Esophagus muscularis mucosa (tissue), 4 donors: ENCODE results near the gene ASB15. TPM values are rescaled to one million over a fixed set of nuclear protein-coding genes. Genes with fewer than 3 reads are reported as not detected.

Experiments
- DNase-seq: peaks from one replicate; pipeline ENCODE4 v3.0.0-alpha.2; 2017; ENCODE audit errors: extremely low spot score
- H3K27ac ChIP-seq, 4 donors: fragments of 200-600 bp; sonication (generic); replicated peaks in 1 of 4; 1 replicate in 3 of 4; 2 replicates in 1 of 4; pipeline ENCODE4 v1.5.1; 2016 to 2019; ENCODE audit warnings: mild to moderate bottlenecking in 1 of 4
- H3K27me3 ChIP-seq, 4 donors: fragments of 200-600 bp; sonication (generic); one replicate each; pipeline versions ENCODE4 v1.5.1 to v1.6.0; 2016 to 2019
- H3K36me3 ChIP-seq, 4 donors: fragments of 200-600 bp; sonication (generic); one replicate each; pipeline ENCODE4 v1.5.1; 2016 to 2019
- H3K4me1 ChIP-seq, 4 donors: fragments of 200-600 bp; sonication (generic); one replicate each; pipeline ENCODE4 v1.5.1; 2016 to 2019
- H3K4me3 ChIP-seq, 4 donors: fragments of 200-600 bp; sonication (generic); 1 replicate in 2 of 4; 2 replicates in 2 of 4; pipeline ENCODE4 v1.5.1; 2016 to 2019; ENCODE audit warnings: mild to moderate bottlenecking in 4 of 4, moderate library complexity in 1 of 4
- H3K9me3 ChIP-seq, 4 donors: fragments of 200-600 bp; sonication (generic); 1 replicate in 3 of 4; 2 replicates in 1 of 4; pipeline ENCODE4 v1.5.1; 2016 to 2019
- EP300 ChIP-seq: sonication (generic); formaldehyde crosslinking; IDR thresholded peaks from one replicate; pipeline ENCODE4 v1.6.1; 2017; ENCODE audit warnings: antibody characterized with exemption
- POLR2A ChIP-seq: fragments of 450-650 bp; IDR thresholded peaks from one replicate; pipeline ENCODE4 v1.6.1; 2017; ENCODE audit warnings: antibody characterized with exemption, moderate library complexity, mild to moderate bottlenecking, low read depth
- POLR2AphosphoS5 ChIP-seq, 2 donors: sonication (generic); formaldehyde crosslinking; IDR thresholded peaks; one replicate each; pipeline ENCODE4 v1.6.1; 2017; ENCODE audit warnings: antibody characterized with exemption in 2 of 2
- WGBS: methylation state at CpG from one replicate; pipeline ENCODE4 v1.1.5; 2018; 5-methylcytosine and 5-hydroxymethylcytosine counted together
- intact Hi-C: fragments of 100-400 bp; cut with DNase I; formaldehyde crosslinking; loops from one replicate; pipeline ENCODE4 v1.15.1; 2023
- total RNA-seq, 4 donors: library from RNA; depleted of rRNA; stranded (reverse); fragments of >200 nt; gene quantifications; one replicate each; pipeline versions ENCODE4 v1.1.0 to v1.2.1, GENCODE V29; 2016
- TF ChIP-seq, protein P1 (sequence below), 3 experiments: fragments of 200-600 bp in 2 of 3; fragments of 450-650 bp in 1 of 3; sonication (generic) in 2 of 3; IDR thresholded peaks; one replicate each; pipeline ENCODE4 v1.5.1; 2017 to 2019; ENCODE audit warnings: antibody characterized with exemption in 3 of 3, mild to moderate bottlenecking in 2 of 3, moderate library complexity in 1 of 3

The ASB15 gene
- total RNA-seq, 4 donors from 2014 or later: not detected

DNA sequence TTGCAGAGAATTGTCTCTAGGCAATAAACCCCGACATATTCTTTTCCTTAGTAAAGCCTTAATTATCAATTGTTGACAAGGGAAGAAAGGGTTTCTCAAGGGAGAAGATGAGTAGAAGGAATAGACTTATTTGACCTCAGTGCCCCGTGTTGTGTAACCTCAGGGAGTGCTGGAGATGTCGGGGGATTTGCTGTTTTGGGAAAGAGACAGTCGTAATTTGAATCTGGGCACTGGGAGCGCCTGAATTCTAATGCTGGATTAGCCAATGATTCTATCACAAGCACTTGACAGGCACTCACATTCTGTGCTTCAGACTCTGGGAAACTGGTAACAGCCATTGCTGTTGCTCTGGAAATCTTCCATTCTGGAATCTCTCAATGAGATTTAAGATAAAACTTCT lies 40.3 kb downstream of the ASB15 start:
- intact Hi-C loops: no loop called here
- WGBS: 88% methylated on average over 5 of the region's 5 CpGs
- Histone ChIP-seq H3K36me3 (no peaks in the 10 kb centered on the region), H3K9me3 (no peaks in the 10 kb centered on the region), H3K4me1 (peaks cover 7 to 14% (median 13%) of the 10 kb centered on the region in 4 donors), H3K27ac (no peak overlapping the region), H3K4me3 (no peak overlapping the region), H3K27me3 (no peaks in the 10 kb centered on the region)
- no peak for DNase-seq
- TF ChIP-seq POLR2A (no peak), POLR2AphosphoS5 (IDR thresholded peaks at IDR 0.05) (no peak), EP300 (no peak)
- TF ChIP-seq, protein P1, sequence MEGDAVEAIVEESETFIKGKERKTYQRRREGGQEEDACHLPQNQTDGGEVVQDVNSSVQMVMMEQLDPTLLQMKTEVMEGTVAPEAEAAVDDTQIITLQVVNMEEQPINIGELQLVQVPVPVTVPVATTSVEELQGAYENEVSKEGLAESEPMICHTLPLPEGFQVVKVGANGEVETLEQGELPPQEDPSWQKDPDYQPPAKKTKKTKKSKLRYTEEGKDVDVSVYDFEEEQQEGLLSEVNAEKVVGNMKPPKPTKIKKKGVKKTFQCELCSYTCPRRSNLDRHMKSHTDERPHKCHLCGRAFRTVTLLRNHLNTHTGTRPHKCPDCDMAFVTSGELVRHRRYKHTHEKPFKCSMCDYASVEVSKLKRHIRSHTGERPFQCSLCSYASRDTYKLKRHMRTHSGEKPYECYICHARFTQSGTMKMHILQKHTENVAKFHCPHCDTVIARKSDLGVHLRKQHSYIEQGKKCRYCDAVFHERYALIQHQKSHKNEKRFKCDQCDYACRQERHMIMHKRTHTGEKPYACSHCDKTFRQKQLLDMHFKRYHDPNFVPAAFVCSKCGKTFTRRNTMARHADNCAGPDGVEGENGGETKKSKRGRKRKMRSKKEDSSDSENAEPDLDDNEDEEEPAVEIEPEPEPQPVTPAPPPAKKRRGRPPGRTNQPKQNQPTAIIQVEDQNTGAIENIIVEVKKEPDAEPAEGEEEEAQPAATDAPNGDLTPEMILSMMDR (IDR thresholded peaks at IDR 0.05): no peak

DNA sequence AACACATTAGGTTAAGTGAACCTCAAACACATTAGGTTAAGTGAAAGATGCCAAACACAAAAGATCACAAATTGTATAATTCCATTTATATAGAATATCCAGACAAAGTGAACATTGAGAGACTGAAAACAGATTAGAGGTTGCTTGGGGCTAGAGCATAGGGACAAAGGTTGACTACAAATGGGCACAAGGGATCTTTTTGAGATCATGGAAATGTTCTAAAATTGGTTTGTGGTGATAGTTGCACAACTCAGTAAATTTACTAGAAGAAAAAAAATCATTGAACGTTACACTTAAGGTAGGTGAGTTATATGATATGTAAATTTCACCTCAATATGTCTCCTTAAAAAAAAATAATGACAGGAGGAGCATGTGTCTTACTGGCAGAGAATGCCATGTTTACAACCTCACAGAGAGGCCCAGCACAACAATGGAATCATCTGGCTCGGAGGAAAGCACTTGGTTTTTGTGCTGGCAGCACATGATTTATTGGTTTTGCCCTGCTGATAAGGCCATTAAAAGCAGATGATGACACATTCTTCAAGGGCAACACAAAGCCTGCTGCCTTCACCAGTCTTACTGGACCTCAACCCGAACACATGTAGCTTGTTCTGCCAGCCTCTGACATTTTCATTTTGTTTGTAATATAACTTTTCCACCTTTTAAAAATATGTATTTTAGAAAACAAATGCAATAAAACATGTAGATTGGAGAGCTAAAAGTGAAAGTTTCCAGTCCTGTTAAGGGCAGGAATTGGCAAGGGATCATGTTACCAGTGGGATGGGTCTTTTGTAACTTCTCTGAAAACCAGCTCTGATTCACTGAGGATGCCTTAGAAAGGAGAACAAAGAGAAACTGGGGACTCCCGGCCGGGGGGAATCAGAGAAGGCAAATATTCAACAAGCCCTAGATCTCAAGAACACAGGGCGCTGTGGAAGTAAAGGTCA lies 42.1 kb downstream of the ASB15 start:
- no peaks in the 10 kb centered on the region for H3K27me3 ChIP-seq
- WGBS: 35% methylated on average over 6 of the region's 6 CpGs
- intact Hi-C loops: no loop called here
- TF ChIP-seq, protein P1 (IDR thresholded peaks at IDR 0.05): no peak
- TF ChIP-seq POLR2A (no peak), POLR2AphosphoS5 (IDR thresholded peaks at IDR 0.05) (no peak), EP300 (no peak)
- peak overlapping the region in 1 of 4 donors; percentile 31 for H3K27ac ChIP-seq
- H3K4me1 ChIP-seq: peaks cover 7 to 14% (median 13%) of the 10 kb centered on the region in 4 donors
- DNase-seq: no peak
- no peaks in the 10 kb centered on the region for H3K36me3 ChIP-seq
- H3K9me3 ChIP-seq: no peaks in the 10 kb centered on the region
- H3K4me3 ChIP-seq: peak overlapping the region in 3 of 4 donors; percentile 12 to 35 (median 25)

DNA sequence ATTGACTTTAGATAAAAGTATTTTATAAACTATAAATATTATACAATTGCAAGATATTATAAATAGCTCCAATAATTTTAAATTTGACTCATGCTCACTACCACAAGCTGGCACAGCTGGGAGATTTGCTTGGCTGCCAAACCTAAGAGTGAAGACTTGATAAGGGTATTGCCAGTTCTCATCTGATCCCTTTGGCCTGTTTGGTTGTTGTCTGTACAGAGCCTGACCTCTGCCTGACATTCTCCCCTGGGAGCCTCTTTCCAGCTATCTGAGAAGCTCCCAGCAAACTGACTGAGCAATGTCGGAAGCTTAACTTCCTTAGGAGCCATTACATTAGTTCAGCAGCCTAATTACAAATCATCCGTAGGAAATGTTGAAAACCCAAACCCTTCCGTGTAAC lies 43.9 kb downstream of the ASB15 start:
- intact Hi-C loops: no loop called here
- 67% methylated on average over 3 of the region's 3 CpGs for WGBS
- H3K36me3 ChIP-seq: no peaks in the 10 kb centered on the region
- no peaks in the 10 kb centered on the region for H3K9me3 ChIP-seq
- no peak for DNase-seq
- H3K4me1 ChIP-seq: peaks cover 7 to 14% (median 13%) of the 10 kb centered on the region in 4 donors
- no peak overlapping the region for H3K27ac ChIP-seq
- H3K27me3 ChIP-seq: no peaks in the 10 kb centered on the region
- TF ChIP-seq POLR2A: no peak
- no peak for TF ChIP-seq POLR2AphosphoS5 (IDR thresholded peaks at IDR 0.05)
- TF ChIP-seq, protein P1 (IDR thresholded peaks at IDR 0.05): no peak
- no peak for TF ChIP-seq EP300
- no peak overlapping the region for H3K4me3 ChIP-seq

DNA sequence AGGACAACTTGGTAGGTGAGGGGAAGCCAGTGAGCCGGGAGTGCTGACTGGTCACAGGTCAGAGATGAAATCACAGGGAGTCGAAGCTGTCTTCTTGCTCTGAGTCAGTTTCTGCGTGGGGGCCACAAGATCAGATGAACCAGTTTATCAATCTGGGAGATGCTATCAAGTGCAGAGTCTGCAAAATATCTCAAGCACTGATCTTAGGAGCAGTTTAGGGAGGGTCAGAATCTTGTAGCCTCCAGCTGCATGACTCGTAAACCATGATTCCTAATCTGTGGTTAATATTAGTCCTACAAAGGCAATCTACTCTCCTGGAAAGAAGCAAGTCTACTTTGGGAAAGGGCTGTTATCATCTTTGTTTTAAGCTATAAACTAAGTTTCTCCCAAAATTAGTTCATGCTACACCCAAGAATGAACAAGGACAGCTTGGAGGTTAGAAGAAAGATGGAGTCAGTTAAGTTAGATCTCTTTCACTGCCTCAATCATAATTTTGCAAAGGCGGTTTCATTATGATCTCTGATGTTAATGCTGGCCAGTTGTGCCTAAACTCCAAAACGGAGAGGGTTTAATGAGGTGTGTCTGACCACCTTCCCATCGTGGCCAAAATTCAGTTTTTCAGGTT lies 45.6 kb downstream of the ASB15 start:
- no peak overlapping the region for H3K4me3 ChIP-seq
- H3K36me3 ChIP-seq: no peaks in the 10 kb centered on the region
- DNase-seq: no peak
- H3K27me3 ChIP-seq: no peaks in the 10 kb centered on the region
- intact Hi-C loops: no loop called here
- no peaks in the 10 kb centered on the region for H3K9me3 ChIP-seq
- TF ChIP-seq EP300: no peak
- no peak for TF ChIP-seq POLR2A
- TF ChIP-seq, protein P1 (IDR thresholded peaks at IDR 0.05): no peak
- no peak for TF ChIP-seq POLR2AphosphoS5 (IDR thresholded peaks at IDR 0.05)
- H3K27ac ChIP-seq: no peak overlapping the region
- H3K4me1 ChIP-seq: peaks cover 10 to 14% (median 13%) of the 10 kb centered on the region in 4 donors
- WGBS: 72% methylated on average over 7 of the region's 7 CpGs
